ENCODE results near the gene KLF18.

DNA sequence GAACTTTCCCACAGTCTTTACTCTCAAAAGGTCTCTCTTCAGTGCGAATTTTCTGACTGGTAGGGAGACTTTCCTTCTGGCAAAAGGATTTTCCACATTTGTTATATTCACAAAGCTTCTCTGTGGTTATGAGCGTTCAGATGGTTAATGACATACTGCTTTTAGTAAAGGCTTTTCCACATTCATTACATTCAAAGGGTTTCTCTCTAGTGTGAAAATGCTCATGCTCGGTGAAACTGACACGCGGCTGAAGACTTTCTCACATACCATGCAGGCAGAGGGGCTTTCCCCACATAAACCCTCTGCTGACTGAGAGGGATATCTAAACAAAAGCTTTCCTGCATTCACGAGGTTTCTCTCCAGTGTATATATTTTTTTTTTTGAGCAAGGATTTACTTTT, 9.9 kb upstream of the KLF18 start:
- no peak for TF ChIP-seq ARNT (IDR thresholded peaks at IDR 0.05)
- no peak for TF ChIP-seq ZNF384 (IDR thresholded peaks at IDR 0.05)
- TF ChIP-seq FOXM1 (IDR thresholded peaks at IDR 0.05; ENCODE audit: borderline replicate concordance) = no peak
- no peak for TF ChIP-seq ELF4 (IDR thresholded peaks at IDR 0.05)
- TF ChIP-seq, protein P1, sequence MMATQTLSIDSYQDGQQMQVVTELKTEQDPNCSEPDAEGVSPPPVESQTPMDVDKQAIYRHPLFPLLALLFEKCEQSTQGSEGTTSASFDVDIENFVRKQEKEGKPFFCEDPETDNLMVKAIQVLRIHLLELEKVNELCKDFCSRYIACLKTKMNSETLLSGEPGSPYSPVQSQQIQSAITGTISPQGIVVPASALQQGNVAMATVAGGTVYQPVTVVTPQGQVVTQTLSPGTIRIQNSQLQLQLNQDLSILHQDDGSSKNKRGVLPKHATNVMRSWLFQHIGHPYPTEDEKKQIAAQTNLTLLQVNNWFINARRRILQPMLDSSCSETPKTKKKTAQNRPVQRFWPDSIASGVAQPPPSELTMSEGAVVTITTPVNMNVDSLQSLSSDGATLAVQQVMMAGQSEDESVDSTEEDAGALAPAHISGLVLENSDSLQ (IDR thresholded peaks at IDR 0.05) = no peak
- TF ChIP-seq FOXA1 (IDR thresholded peaks at IDR 0.05) = no peak
- no peak for TF ChIP-seq TARDBP (IDR thresholded peaks at IDR 0.05)
